Stimulated activated CD4-positive, alpha-beta T cell treated with anti-CD3 and anti-CD28 coated beads, Interleukin-4, amount 100 ng/mL, for 1 hour (primary cell): ENCODE data around the gene ASIC4.
A peak's percentile ranks its signal among the peaks of the same experiment; 100 is the strongest.

Source experiments
- DNase-seq: peaks from one replicate; pipeline ENCODE4 v3.0.0-alpha.2; 2020

The ASIC4 gene

DNA sequence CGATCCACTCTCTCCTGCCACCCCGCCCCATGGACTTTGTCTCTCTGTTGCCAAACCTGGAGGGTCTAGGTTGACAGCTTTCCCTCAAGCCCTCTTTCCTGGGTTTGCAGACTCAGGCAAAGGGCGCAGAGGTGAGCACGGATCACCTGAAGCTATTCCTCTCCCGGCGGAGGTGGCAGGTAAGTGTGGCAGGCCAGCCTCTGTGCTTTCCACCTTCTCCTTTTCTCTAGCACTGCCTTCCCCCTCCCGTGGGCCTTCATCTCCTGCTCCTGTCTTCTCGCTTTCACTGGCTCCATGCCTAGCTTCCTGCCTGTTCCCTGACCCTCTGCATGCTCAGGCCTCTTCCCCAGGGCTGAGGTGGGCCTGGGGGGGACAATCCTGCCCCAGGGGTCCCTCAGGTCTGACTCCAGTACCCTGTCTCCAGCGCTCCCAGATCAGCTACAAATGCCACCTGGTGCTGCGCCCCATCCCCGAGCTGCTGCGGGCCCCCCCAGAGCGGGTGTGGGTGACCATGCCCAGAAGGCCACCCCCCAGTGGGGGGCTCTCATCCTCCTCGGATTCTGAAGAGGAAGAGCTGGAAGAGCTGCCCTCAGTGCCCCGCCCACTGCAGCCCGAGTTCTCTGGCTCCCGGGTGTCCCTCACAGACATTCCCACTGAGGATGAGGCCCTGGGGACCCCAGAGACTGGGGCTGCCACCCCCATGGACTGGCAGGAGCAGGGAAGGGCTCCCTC, 31.4 kb upstream of the ASIC4 start:
- no peak for DNase-seq

DNA sequence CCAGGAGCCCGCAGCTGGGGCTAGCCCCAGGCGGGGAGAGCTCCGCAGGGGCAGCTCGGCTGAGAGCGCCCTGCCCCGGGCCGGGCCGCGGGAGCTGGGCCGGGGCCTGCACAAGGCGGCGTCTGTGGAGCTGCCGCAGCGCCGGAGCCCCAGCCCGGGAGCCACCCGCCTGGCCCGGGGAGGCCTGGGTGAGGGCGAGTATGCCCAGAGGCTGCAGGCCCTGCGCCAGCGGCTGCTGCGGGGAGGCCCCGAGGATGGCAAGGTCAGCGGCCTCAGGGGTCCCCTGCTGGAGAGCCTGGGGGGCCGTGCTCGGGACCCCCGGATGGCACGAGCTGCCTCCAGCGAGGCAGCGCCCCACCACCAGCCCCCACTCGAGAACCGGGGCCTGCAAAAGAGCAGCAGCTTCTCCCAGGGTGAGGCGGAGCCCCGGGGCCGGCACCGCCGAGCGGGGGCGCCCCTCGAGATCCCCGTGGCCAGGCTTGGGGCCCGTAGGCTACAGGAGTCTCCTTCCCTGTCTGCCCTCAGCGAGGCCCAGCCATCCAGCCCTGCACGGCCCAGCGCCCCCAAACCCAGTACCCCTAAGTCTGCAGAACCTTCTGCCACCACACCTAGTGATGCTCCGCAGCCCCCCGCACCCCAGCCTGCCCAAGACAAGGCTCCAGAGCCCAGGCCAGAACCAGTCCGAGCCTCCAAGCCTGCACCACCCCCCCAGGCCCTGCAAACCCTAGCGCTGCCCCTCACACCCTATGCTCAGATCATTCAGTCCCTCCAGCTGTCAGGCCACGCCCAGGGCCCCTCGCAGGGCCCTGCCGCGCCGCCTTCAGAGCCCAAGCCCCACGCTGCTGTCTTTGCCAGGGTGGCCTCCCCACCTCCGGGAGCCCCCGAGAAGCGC, 30.6 kb upstream of the ASIC4 start:
- no peak for DNase-seq

DNA sequence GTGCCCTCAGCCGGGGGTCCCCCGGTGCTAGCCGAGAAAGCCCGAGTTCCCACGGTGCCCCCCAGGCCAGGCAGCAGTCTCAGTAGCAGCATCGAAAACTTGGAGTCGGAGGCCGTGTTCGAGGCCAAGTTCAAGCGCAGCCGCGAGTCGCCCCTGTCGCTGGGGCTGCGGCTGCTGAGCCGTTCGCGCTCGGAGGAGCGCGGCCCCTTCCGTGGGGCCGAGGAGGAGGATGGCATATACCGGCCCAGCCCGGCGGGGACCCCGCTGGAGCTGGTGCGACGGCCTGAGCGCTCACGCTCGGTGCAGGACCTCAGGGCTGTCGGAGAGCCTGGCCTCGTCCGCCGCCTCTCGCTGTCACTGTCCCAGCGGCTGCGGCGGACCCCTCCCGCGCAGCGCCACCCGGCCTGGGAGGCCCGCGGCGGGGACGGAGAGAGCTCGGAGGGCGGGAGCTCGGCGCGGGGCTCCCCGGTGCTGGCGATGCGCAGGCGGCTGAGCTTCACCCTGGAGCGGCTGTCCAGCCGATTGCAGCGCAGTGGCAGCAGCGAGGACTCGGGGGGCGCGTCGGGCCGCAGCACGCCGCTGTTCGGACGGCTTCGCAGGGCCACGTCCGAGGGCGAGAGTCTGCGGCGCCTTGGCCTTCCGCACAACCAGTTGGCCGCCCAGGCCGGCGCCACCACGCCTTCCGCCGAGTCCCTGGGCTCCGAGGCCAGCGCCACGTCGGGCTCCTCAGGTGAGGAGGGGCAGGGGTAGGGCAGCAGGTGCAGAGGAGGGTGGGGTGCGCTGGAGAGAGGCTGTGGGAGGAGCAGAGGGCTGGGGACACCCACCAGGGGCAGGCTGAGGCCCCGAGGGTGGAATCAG, 29.7 kb upstream of the ASIC4 start:
- no peak for DNase-seq

DNA sequence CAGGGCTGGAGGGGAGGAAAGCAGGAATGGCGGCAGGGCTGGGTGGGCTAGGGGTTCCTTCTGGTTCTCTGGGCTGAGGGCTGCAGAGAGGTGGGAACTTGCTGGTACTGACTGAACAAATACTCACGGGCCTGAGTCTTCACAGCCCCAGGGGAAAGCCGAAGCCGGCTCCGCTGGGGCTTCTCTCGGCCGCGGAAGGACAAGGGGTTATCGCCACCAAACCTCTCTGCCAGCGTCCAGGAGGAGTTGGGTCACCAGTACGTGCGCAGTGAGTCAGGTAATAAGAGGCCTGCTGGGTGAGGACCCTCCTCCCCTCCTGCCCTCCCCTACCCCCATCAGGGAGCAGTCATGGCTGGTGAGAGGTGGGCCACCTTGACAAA, 29.1 kb upstream of the ASIC4 start:
- DNase-seq, result no peak

DNA sequence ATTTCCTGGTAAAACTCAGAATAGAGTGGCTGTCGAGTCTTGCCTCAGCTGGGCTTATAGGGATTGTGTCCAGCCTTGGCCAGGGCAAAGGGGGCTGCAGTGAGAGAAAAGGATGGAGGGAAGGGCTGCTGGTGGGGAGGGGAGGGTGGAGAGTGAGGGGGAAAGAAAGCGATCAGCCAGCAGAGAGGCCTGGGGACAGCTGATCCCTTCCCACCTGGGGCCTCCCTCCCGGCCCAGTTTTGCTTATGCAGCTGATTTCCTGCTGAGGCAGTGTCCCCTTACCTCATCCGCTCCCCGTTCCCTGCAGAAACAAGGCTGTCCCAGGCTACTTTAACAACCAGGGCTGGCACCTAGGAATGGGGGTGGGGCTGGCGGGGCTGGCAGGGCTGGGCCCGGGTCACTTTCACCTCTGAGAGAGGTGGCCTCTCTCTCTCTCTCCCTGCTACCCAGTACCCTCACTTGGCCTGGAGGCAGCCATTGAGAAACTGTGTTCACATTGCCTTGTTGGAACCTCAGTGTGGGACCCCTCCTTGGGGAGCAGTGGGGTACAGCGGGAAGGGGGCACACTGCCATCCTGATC, 27.8 kb upstream of the ASIC4 start:
- DNase-seq, result no peak

DNA sequence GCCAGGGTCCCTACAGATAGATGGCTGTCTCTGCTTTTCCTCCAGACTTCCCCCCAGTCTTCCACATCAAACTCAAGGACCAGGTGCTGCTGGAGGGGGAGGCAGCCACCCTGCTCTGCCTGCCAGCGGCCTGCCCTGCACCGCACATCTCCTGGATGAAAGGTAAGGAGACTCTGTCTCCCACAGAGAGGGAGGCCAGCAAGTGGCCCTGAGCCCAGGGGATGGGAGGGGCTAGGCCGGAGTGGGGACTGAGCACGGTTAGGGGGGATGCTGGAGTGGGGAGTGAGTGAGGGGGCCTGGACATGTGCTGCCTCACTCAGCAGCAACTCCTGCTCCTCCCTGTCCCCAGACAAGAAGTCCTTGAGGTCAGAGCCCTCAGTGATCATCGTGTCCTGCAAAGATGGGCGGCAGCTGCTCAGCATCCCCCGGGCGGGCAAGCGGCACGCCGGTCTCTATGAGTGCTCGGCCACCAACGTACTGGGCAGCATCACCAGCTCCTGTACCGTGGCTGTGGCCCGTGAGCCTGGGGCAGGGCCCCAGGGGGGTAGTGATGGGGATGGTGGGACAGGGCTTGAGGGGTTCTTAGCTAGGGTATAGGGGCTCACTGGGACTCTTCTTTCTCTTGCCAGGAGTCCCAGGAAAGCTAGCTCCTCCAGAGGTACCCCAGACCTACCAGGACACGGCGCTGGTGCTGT, 26.0 kb upstream of the ASIC4 start:
- DNase-seq, result no peak

DNA sequence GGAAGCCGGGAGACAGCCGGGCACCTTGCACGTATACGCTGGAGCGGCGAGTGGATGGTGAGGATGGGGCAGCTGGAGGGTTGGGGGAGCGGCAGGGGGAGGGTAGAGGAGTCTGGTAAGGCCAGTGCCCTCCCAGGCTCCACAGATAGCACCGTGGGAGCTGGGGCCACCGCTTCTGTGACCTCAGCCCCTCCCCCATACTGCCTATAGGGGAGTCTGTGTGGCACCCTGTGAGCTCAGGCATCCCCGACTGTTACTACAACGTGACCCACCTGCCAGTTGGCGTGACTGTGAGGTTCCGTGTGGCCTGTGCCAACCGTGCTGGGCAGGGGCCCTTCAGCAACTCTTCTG, 25.5 kb upstream of the ASIC4 start:
- no peak for DNase-seq

DNA sequence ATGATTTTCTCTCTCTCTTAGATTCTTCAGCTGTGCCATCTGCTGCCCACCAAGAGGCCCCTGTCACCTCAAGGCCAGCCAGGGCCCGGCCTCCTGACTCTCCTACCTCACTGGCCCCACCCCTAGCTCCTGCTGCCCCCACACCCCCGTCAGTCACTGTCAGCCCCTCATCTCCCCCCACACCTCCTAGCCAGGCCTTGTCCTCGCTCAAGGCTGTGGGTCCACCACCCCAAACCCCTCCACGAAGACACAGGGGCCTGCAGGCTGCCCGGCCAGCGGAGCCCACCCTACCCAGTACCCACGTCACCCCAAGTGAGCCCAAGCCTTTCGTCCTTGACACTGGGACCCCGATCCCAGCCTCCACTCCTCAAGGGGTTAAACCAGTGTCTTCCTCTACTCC, 25.0 kb upstream of the ASIC4 start:
- no peak for DNase-seq

DNA sequence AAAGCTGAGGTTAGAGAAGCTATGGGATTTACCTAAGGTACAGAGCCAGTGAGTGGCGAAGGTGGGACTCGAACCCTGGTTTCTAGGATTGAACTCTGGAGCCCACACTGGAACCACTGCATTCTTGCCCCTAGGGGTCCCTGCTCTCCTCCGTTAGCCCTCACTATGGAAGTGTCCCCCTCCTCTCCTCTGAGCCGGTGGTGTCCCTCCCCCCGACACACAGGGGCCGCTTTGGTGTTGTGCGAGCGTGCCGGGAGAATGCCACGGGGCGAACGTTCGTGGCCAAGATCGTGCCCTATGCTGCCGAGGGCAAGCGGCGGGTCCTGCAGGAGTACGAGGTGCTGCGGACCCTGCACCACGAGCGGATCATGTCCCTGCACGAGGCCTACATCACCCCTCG, 24.1 kb upstream of the ASIC4 start:
- DNase-seq, result no peak

DNA sequence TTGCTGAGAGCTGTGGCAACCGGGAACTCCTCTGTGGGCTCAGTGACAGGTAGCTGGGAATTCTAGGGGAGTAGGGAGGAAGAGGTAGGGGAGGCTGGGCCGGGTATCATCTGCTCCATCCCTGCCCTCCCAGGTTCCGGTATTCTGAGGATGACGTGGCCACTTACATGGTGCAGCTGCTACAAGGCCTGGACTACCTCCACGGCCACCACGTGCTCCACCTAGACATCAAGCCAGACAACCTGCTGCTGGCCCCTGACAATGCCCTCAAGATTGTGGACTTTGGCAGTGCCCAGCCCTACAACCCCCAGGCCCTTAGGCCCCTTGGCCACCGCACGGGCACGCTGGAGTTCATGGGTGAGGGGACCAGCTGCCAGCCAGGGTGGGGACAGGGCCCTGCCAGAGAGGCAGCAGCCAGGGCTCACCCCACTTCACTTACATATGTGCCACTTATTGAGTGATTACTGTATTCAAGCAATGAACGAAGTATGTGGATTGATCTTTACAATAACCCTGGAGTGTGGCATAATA, 23.6 kb upstream of the ASIC4 start:
- no peak for DNase-seq

DNA sequence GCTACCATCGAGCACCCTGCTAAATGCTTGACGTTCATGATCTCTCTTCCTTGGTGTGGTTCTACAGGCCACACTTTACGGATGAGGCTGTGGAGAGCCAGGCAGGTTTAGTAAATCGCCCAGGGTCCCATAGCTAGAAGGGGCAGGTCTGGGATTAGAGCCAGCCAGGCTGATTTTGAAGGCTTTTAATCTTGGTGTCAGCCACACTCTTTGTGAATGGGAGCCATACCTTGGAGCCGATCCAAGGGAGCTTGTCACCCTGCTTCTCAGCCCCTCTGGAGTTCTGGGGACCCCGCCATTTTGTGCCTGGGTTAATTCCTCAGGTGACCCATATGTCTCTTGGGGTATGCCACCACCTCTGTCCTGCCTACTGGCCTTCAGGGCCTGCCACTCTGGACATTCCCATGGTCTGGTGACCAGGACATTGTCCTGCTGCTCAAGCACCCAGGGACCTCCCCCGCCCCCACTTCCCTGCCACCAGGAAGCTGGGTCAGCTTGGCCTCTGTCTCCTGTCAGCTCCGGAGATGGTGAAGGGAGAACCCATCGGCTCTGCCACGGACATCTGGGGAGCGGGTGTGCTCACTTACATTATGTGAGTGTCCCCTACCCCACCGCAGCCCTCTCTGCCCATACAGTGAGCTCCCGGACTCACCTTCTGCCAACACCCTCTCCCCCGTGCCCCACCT, 22.9 kb upstream of the ASIC4 start:
- DNase-seq, result no peak

DNA sequence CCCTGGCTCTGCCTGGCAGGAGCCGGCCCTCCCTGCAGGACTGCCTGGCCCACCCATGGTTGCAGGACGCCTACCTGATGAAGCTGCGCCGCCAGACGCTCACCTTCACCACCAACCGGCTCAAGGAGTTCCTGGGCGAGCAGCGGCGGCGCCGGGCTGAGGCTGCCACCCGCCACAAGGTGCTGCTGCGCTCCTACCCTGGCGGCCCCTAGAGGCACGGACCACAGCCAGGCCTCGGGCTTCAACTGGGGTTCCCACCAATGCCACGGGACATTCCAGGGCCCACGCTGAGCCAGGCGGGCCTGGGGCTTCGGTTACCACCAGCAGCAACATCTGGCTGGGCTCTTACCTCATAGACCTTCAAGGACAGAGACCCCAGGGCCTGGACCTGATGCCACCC, 21.7 kb upstream of the ASIC4 start:
- DNase-seq, result no peak

DNA sequence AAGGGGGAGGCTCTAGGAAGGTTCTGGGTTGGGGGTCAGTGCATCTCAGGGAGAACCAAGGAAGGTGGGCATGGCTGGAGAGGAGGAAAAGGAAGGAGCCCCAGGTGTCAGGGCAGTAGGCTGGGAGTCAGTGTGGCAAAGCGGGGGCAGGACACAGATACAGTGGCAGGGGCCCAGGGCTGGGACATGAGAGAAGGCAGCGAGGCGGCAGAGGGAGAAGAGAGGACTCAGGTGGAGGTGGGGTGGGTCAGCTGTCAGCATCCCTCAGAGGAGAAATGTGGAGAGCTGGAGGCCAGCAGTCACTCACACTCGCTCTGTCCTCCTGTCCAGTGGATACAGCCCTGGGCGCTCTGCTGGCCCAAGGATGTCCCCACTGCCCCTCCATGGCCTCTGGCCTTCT, 21.2 kb upstream of the ASIC4 start:
- no peak for DNase-seq

DNA sequence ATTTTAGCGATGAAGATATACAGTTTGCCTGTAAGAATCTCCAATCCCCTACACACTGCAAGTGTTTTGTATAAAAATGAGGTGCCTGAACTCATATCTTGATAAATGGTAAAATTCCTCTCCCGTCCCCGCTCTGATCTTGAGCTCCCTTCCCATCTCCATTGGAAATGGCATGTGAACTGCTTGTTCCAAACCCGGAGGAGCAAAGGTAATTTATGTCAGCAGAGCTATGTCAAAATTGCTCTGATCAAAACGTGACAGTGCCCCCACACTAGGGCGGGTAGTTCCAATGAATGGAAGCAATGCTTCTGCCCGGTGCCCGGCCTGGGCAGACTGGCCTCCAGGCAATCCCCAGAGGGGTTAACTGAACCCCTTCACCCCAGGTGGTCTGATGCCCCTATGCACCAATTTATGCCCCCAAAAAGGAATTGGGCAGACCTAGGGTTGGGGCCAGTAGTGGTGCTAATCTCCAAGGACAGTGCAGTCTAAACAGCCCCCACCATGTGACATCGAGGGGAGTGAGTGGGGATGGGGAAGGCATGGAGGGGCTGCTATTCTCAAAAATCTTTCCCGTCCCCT, 19.2 kb upstream of the ASIC4 start:
- no peak for DNase-seq

DNA sequence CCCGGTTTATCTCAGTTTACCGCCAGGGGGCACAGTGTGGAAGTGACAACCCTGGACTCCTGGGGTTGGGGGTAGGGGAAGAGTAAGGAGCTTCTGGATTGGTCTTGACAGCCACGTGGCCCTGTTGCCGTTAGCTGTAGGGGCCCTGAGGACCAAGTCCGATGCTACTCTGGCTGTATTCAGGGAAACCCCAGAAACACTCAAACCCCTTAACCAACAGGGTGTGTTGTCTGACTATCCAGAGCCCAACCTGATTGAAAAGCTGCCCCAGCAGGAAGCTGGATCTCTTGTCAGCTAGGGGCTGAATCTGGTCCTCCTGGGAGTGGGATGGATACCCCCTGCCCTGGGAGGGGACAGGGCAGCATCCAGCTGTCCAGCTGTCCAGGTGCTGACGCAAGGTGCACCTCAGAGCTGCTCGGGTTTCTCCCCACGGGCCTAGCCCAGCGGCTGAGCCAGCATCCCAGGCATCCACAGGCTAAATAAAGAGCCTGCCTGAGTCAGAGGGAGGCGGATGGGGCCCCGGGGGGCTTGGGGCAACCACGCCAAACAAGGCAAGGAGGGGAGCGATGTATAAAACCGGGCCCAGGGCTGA, 18.7 kb upstream of the ASIC4 start:
- peak; percentile 57 for DNase-seq

DNA sequence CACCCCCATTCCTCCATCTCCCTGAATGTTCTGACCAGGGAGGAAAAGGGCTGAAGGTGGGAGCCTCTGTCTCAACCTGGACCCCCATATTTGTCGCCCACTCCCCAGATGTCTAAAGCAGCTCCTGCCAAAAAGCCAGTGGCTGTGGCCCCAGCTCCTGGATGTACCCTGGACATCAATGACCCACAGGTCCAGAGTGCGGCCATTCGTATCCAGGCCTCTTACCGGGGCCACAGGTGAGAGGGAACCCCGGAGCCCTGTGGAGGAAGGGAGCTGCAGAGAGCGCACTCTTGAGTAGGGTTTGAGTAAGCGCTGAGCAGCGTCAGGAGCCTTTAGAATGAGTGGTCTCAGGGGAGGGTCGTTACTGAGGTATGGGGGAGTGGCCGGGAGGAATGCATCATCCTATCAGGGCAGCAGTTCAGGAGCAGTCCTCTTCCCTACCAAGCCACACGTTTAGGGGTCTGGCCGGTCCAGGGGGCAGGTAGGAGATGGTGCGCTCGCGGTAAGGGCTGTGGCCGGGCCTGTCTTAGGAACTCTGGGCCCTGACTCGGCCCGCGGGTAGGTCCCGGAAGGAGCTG, 17.9 kb upstream of the ASIC4 start:
- DNase-seq, result no peak

DNA sequence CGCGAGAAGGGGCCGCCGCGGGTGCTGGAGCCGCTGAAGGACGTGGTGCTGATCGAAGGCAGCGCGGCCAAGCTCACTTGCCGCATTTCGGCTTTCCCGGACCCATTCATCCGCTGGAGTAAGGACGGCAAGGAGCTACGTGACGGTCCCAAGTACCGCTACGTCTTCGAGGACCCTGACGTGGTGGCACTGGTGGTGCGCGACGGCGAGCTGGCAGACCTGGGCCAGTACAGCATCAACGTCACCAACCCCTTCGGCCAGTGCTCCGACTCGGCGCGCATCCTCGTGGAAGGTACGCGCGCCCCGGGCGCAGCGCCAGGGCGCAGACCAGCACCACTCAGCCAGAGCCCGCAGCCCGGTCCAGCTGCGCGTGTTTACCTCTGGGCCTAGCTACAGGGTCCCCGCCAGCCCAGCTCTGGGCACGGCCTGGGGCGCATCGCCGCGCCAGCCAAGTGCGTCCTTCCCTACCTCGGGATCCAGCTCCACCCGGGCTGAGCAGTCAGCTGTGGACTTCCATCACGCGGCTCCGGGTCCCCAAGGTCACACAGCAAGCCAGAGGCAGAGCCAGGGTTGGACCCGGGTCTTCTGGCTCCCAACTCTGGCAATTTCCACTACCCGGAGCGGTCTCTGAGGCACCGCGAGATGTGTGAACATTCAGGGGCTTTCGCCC, 17.3 kb upstream of the ASIC4 start:
- no peak for DNase-seq

DNA sequence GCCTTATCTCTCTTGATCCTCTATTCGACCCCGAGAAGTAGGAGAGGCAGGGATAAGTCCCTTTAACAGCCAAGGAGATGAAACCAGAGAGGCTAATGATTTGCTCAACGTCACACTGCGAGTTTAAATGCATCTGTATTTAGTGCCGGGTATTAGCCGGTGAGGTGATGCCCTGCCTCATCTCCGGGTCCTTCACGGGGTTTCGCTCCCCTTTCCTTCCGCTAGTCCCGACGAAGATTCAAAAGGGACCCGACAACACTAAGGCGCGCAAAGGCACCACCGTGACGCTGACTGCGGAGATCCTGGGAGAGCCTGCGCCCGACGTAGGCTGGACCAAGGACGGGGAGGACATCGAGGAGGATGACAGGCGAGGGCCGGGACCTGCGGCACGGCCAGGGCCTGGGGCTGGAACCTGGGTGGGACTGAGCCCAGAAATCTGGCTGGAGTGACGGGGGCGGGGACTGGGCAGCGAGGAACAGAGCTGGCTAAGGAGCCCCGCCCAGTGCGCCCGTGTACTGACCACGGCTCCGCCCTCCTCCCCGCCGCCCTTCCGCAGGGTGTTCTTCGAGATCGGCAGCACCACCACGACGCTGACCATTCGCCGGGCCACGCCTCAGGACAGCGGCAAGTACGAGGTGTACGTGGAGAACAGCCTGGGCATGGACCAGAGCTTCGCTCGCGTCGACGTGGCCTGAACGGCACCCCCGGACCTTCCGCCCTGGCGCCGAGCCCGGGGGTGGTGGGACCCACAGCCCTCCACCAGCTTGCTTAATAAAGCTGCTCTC, 16.6 kb upstream of the ASIC4 start:
- peak; percentile 29 for DNase-seq
